ENCODE measurements around the gene NAPB. TPM values are rescaled to one million over a fixed set of nuclear protein-coding genes. Genes with fewer than 3 reads are reported as not detected.

NAPB gene
- total RNA-seq, 1 donor, result 9.4 TPM

GRCh38 chr20:23371496-23371895 lies 49.8 kb downstream of the NAPB start:
- no peak for DNase-seq (ENCODE audit: insufficient read length, low spot score, missing footprints)
- H3K27ac ChIP-seq (ENCODE audit: low read depth, low read length), result no peak overlapping the region
- H3K79me2 ChIP-seq (ENCODE audit: insufficient read depth, low read length), result peaks cover 52% of the 10 kb centered on the region
- no peaks in the 10 kb centered on the region for H3K9me3 ChIP-seq (ENCODE audit: low read depth, low read length)
- H3K4me2 ChIP-seq (ENCODE audit: insufficient read depth, low read length), result no peak overlapping the region
- no peak overlapping the region for H2AFZ ChIP-seq (ENCODE audit: low read length)
- no peaks in the 10 kb centered on the region for H3K27me3 ChIP-seq (ENCODE audit: insufficient read depth, low read length)
- H3K4me3 ChIP-seq (ENCODE audit: insufficient read depth, low read length), result no peak overlapping the region
- H3K36me3 ChIP-seq (ENCODE audit: insufficient read depth, low read length), result peaks cover 77% of the 10 kb centered on the region
- TF ChIP-seq CTCF (IDR thresholded peaks at IDR 0.05; ENCODE audit: extremely low read depth, low read depth, low read length), result no peak
- H4K20me1 ChIP-seq (ENCODE audit: insufficient read depth, low read length), result peaks cover 27% of the 10 kb centered on the region
- H3K4me1 ChIP-seq (ENCODE audit: insufficient read depth, low read length), result peaks cover 26% of the 10 kb centered on the region

GRCh38 chr20:23370873-23371272 lies 50.4 kb downstream of the NAPB start:
- peaks cover 74% of the 10 kb centered on the region for H3K36me3 ChIP-seq (ENCODE audit: insufficient read depth, low read length)
- H3K27me3 ChIP-seq (ENCODE audit: insufficient read depth, low read length), result no peaks in the 10 kb centered on the region
- peaks cover 58% of the 10 kb centered on the region for H3K79me2 ChIP-seq (ENCODE audit: insufficient read depth, low read length)

GRCh38 chr20:23370274-23370673 lies 51.0 kb downstream of the NAPB start:
- H3K36me3 ChIP-seq (ENCODE audit: insufficient read depth, low read length), result peaks cover 74% of the 10 kb centered on the region

More at GRCh38 chr20:23370873-23371272, 50.4 kb downstream of the NAPB start:
- DNase-seq (ENCODE audit: insufficient read length, low spot score, missing footprints), result no peak
- Histone ChIP-seq H3K9me3 (ENCODE audit: low read depth, low read length) (no peaks in the 10 kb centered on the region), H3K27ac (ENCODE audit: low read depth, low read length) (no peak overlapping the region), H4K20me1 (ENCODE audit: insufficient read depth, low read length) (peaks cover 30% of the 10 kb centered on the region), H3K4me3 (ENCODE audit: insufficient read depth, low read length) (no peak overlapping the region), H2AFZ (ENCODE audit: low read length) (no peak overlapping the region), H3K4me1 (ENCODE audit: insufficient read depth, low read length) (peaks cover 32% of the 10 kb centered on the region), H3K4me2 (ENCODE audit: insufficient read depth, low read length) (no peak overlapping the region)
- no peak for TF ChIP-seq CTCF (IDR thresholded peaks at IDR 0.05; ENCODE audit: extremely low read depth, low read depth, low read length)

More at GRCh38 chr20:23370274-23370673, 51.0 kb downstream of the NAPB start:
- peaks cover 33% of the 10 kb centered on the region for H3K4me1 ChIP-seq (ENCODE audit: insufficient read depth, low read length)
- no peak overlapping the region for H3K4me3 ChIP-seq (ENCODE audit: insufficient read depth, low read length)
- no peak overlapping the region for H3K27ac ChIP-seq (ENCODE audit: low read depth, low read length)
- no peaks in the 10 kb centered on the region for H3K27me3 ChIP-seq (ENCODE audit: insufficient read depth, low read length)
- H2AFZ ChIP-seq (ENCODE audit: low read length), result no peak overlapping the region
- H3K9me3 ChIP-seq (ENCODE audit: low read depth, low read length), result no peaks in the 10 kb centered on the region
- no peak overlapping the region for H3K4me2 ChIP-seq (ENCODE audit: insufficient read depth, low read length)
- peaks cover 30% of the 10 kb centered on the region for H4K20me1 ChIP-seq (ENCODE audit: insufficient read depth, low read length)
- DNase-seq (ENCODE audit: insufficient read length, low spot score, missing footprints), result no peak
- H3K79me2 ChIP-seq (ENCODE audit: insufficient read depth, low read length), result peaks cover 59% of the 10 kb centered on the region
- TF ChIP-seq CTCF (IDR thresholded peaks at IDR 0.05; ENCODE audit: extremely low read depth, low read depth, low read length), result no peak
